Fibroblast of villous mesenchyme (primary cell): ENCODE measurements around the gene ZC3H4. TPM values are rescaled to one million over a fixed set of nuclear protein-coding genes. Genes with fewer than 3 reads are reported as not detected.

Source experiments
- DNase-seq: peaks from one replicate; pipeline ENCODE4 v3.0.0-alpha.2; 2010; ENCODE audit warnings: low read depth
- H3K4me3 ChIP-seq: 2 replicates; pipeline ENCODE4 v1.5.1; 2011; ENCODE audit warnings: low read depth, mild to moderate bottlenecking, low read length
- CTCF ChIP-seq: IDR thresholded peaks from 2 replicates; pipeline ENCODE4 v1.5.1; 2012; ENCODE audit warnings: low read depth, mild to moderate bottlenecking, low read length; ENCODE audit not compliant: insufficient read depth
- total RNA-seq: library from RNA; depleted of rRNA; stranded (reverse); fragments of >200 nt; gene quantifications from 2 replicates; pipeline ENCODE4 v1.2.3, GENCODE V29; 2012

ZC3H4 gene
- 16.0 and 16.8 TPM in 2 replicates for total RNA-seq

- H3K4me3 ChIP-seq: peak within 1 kb of the TSS; percentile 98
- peak; percentile 99 for DNase-seq
- TF ChIP-seq CTCF: no peak
Measured at GRCh38 chr19:47112997-47113849, at the start of gene ZC3H4. ZC3H4 (minus strand) TSS chr19:47113776; CDS start chr19:47112584, 1,192 bp downstream.

GRCh38 chr19:47161876-47162489 is 48.4 kb upstream of the ZC3H4 start:
- no peak for TF ChIP-seq CTCF
- DNase-seq: peak; percentile 43

GRCh38 chr19:47158879-47159503 is 45.4 kb upstream of the ZC3H4 start:
- no peak overlapping the region for H3K4me3 ChIP-seq
- TF ChIP-seq CTCF: no peak
- DNase-seq: peak; percentile 34

More at GRCh38 chr19:47161876-47162489, 48.4 kb upstream of the ZC3H4 start:
- H3K4me3 ChIP-seq: no peak overlapping the region

- H3K4me3 ChIP-seq: no peak overlapping the region
- DNase-seq: no peak
- TF ChIP-seq CTCF: no peak
Measured at GRCh38 chr19:47158367-47158791, 44.8 kb upstream of the ZC3H4 start.

GRCh38 chr19:47157431-47158321 is 44.1 kb upstream of the ZC3H4 start:
- peak; percentile 27 for DNase-seq
- TF ChIP-seq CTCF: no peak
- no peak overlapping the region for H3K4me3 ChIP-seq

- no peak for TF ChIP-seq CTCF
- DNase-seq: peak; percentile 47
- no peak overlapping the region for H3K4me3 ChIP-seq
Measured at GRCh38 chr19:47156861-47157430, 43.4 kb upstream of the ZC3H4 start.
